ENCODE measurements around the gene SGTA. TPM values are rescaled to one million over a fixed set of nuclear protein-coding genes. Genes with fewer than 3 reads are reported as not detected.

SGTA gene
- total and polyA plus RNA-seq, 2 of the 8 experiments (the other 6 are each of a cell fraction or from before 2014, with no cell fraction given) = 86.8 to 130 TPM

- ChIA-PET CTCF (ENCODE audit: partially characterized antibody) (interaction anchor here (0.6 kb wide), 1 partner anchor 128 kb away, joined by 4 read pairs; no protein-coding TSS in a partner anchor), POLR2A (ENCODE audit: partially characterized antibody) (no interaction called here)
- Histone ChIP-seq H4K8ac (ENCODE audit: extremely low read depth, insufficient read depth, low read length) (no peak overlapping the region; the same call in 1 of the 2 replicates), H3K9me3 (ENCODE audit: insufficient read depth in 2 of 2, low read depth in 1 of 2, low read length in 1 of 2) (no peaks in the 10 kb centered on the region), H2BK5ac (ENCODE audit: low read depth, low read length) (no peak overlapping the region), H2AFZ (ENCODE audit: low read length) (no peak overlapping the region), H3K79me1 (ENCODE audit: low read depth, low read length) (peaks cover 12% of the 10 kb centered on the region; the same call in 1 of the 2 replicates), H3K23me2 (ENCODE audit: low read depth, low read length) (no peaks in the 10 kb centered on the region), H3K23ac (ENCODE audit: insufficient read length) (no peak overlapping the region), H4K91ac (replicated peaks; ENCODE audit: insufficient read length, low read length) (no peak overlapping the region), H3K4me2 (ENCODE audit: insufficient read depth in 1 of 2, low read depth in 2 of 2, low read length in 2 of 2) (no peak overlapping the region), H3K4ac (replicated peaks; ENCODE audit: insufficient read length, low read depth, low read length) (no peak overlapping the region), H3K18ac (ENCODE audit: extremely low read depth, low read length) (no peak overlapping the region), H3K14ac (ENCODE audit: insufficient read length) (no peak overlapping the region), H3K9ac (replicated peaks in 1 of 4; ENCODE audit: extremely low read depth in 1 of 4, low read depth in 3 of 4, low read length in 3 of 4) (no peak overlapping the region), H2BK12ac (ENCODE audit: low read depth, low read length) (no peak overlapping the region), H2BK120ac (replicated peaks; ENCODE audit: low read depth, low read length) (no peak overlapping the region), H4K5ac (ENCODE audit: insufficient read length, low read depth, low read length) (no peak overlapping the region), H2AK5ac (ENCODE audit: low read depth, low read length) (no peak overlapping the region), H3K27ac (ENCODE audit: low read depth, low read length) (no peak overlapping the region), H3K4me1 (replicated peaks in 1 of 4; ENCODE audit: control insufficient read depth in 3 of 4, insufficient read depth in 4 of 4, low read length in 3 of 4) (no peaks in the 10 kb centered on the region), H3K79me2 (ENCODE audit: control insufficient read depth in 1 of 2, insufficient read depth in 2 of 2, low read length in 2 of 2) (peaks cover 11 to 41% of the 10 kb centered on the region in 2 experiments; a peak in 3 of 4 replicates), H2BK20ac (ENCODE audit: low read length) (no peak overlapping the region), H2BK15ac (ENCODE audit: low read length) (no peak overlapping the region), H4K20me1 (replicated peaks in 1 of 2; ENCODE audit: control insufficient read depth in 1 of 2, insufficient read depth in 2 of 2, low read length in 2 of 2) (peaks cover 16 to 31% of the 10 kb centered on the region in 2 experiments), H3K27me3 (replicated peaks in 1 of 4; ENCODE audit: control insufficient read depth in 3 of 4, extremely low read depth in 1 of 4, insufficient read depth in 3 of 4, low read length in 3 of 4) (no peaks in the 10 kb centered on the region), H3K36me3 (ENCODE audit: control insufficient read depth in 2 of 4, insufficient read depth in 4 of 4, low read length in 3 of 4) (peaks cover 11 to 39% (median 24%) of the 10 kb centered on the region in 4 experiments; a peak in 7 of 8 replicates), H3K56ac (replicated peaks; ENCODE audit: insufficient read length, low read depth, low read length) (no peak overlapping the region), H3K4me3 (ENCODE audit: extremely low read depth in 1 of 4, insufficient read depth in 2 of 4, low read depth in 3 of 4, low read length in 4 of 4) (no peak overlapping the region)
- DNase-seq (ENCODE audit: low read depth in 1 of 2, low spot score in 2 of 2) = no peak
- FAIRE-seq = no peak
- 94% methylated on average over 17 of the region's 19 CpGs; no CpG with 5 or more reads in 1 of the 2 experiments for WGBS, 2 experiments (ENCODE audit: extremely low coverage in 1 of 2, insufficient coverage in 1 of 2, insufficient read length in 1 of 2, insufficient replicate concordance in 2 of 2, low coverage in 1 of 2, low lambda C conversion rate in 2 of 2, missing lambda C conversion rate in 1 of 2)
- no peak for TF ChIP-seq SP1 (IDR thresholded peaks at IDR 0.05; ENCODE audit: low read depth, low read length)
- TF ChIP-seq YY1 (IDR thresholded peaks at IDR 0.05; ENCODE audit: low read depth, low read length) = no peak
- TF ChIP-seq RNF2 (IDR thresholded peaks at IDR 0.05; ENCODE audit: borderline replicate concordance, low read depth, low read length, missing control alignments, poor library complexity, severe bottlenecking) = no peak
- no peak for TF ChIP-seq RBBP5 (IDR thresholded peaks at IDR 0.05; ENCODE audit: borderline replicate concordance, low read depth, low read length)
- no peak for TF ChIP-seq E2F6 (IDR thresholded peaks at IDR 0.05)
- no peak for TF ChIP-seq SP4 (IDR thresholded peaks at IDR 0.05; ENCODE audit: low read length)
- no peak for TF ChIP-seq KDM5A (IDR thresholded peaks at IDR 0.05; ENCODE audit: low read length)
- no peak for TF ChIP-seq SIN3A (conservative IDR thresholded peaks at IDR 0.05 in 1 of 2, IDR thresholded peaks at IDR 0.05 in 1 of 2; ENCODE audit: low read depth in 1 of 2, low read length in 2 of 2)
- TF ChIP-seq KDM4A (IDR thresholded peaks at IDR 0.05; ENCODE audit: low read depth, low read length, severe bottlenecking) = no peak
- TF ChIP-seq POU5F1 (IDR thresholded peaks at IDR 0.05; ENCODE audit: low read depth, low read length) = no peak
- no peak for TF ChIP-seq JUND (IDR thresholded peaks at IDR 0.05; ENCODE audit: low read length)
- no peak for TF ChIP-seq SUZ12 (IDR thresholded peaks at IDR 0.05; ENCODE audit: low read length)
- no peak for TF ChIP-seq NANOG (IDR thresholded peaks at IDR 0.05; ENCODE audit: insufficient read depth, low read depth, low read length, poor library complexity, severe bottlenecking)
- no peak for TF ChIP-seq TAF1 (IDR thresholded peaks at IDR 0.05; ENCODE audit: low read depth, low read length)
Measured at GRCh38 chr19:2767688-2768087, 15.4 kb downstream of the SGTA start.

All from H1 (cell line).